ENCODE data around the gene IL1RL1.

Gene IL1RL1

DNA sequence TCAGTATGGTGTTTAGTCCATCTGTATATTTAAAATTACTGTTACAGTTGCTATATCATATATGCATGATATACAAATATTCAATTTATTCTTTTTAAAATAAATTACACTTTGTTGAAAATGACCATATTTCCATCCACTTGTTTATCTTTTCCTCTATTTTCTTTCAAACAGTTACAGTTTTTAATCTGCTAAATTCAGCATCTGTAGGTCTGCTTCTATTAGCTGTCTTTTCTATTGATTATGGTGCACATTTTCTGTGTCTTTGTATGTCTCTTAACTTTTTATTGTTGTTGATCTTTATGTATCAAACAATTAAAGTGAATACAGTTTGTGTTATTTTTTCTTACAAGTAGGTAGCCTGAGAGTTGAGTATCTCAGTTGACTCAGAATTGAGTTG lies 72.4 kb downstream of the IL1RL1 start:
- DNase-seq, result no peak

DNA sequence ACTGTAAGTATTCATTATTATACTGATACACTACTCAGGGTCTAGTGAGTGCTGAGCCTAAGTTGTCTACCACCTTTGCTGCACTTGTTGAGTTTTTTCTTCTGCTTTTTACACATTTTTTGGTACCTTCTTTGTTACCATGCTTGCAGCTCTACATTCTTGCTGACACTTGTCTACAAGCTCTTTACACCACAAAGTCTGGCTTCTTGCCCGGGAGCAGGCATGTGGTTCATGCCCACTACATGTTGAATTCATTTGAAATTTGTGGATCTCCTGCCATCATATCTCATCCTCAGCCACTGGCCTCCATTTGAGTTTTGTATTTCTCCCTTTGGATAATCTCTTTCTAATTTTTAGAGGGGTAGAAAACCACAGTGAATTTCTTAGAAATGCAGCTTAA lies 74.2 kb downstream of the IL1RL1 start:
- no peak for DNase-seq

DNA sequence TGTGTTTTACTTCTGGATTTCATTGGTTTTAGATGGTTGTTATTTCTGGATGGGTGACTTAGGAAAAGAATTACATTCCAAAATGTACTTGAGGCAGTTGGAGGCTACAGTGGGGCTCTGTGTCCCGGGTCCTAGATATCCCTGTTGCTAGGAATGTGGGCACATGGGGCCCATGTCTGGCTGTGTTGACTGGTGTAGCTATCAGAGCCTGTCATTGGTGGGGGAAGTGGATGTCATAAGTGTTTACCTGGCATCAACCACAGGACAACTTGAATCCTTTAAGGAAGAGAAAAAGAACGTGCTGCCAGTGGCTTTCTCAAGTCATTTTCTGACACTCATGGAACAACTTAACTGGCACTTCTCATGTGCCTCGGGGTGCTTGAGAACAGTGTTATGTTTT lies 74.6 kb downstream of the IL1RL1 start:
- DNase-seq, result no peak

DNA sequence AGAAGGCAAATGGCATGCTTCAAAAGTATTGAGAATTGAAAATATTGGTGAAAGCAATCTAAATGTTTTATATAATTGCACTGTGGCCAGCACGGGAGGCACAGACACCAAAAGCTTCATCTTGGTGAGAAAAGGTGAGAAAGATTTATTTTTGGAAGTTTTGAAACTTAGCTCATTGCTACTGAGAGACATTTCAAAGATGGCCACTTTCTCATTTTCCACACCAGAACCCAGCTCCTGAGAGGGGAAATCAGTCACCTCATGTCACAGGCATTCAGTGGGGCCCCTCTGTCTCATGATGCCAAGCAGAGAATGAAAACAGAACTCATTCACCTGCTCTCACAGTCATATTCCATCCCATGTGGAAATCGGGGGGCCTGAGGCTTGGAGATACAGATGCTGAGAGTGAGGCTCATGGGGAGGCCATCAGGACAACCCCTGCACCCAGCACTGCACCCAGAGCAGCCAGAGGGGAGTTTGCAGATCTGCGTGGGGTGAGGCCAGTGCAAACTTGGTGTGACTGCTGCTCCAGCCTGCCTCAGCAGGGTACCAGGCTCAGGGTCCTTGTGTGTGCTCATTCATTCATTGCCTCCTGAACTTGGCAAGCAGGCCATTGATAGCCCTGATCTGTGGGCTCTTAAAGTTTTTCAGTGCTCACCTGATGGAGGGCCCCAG lies 75.6 kb downstream of the IL1RL1 start:
- DNase-seq, result no peak

DNA sequence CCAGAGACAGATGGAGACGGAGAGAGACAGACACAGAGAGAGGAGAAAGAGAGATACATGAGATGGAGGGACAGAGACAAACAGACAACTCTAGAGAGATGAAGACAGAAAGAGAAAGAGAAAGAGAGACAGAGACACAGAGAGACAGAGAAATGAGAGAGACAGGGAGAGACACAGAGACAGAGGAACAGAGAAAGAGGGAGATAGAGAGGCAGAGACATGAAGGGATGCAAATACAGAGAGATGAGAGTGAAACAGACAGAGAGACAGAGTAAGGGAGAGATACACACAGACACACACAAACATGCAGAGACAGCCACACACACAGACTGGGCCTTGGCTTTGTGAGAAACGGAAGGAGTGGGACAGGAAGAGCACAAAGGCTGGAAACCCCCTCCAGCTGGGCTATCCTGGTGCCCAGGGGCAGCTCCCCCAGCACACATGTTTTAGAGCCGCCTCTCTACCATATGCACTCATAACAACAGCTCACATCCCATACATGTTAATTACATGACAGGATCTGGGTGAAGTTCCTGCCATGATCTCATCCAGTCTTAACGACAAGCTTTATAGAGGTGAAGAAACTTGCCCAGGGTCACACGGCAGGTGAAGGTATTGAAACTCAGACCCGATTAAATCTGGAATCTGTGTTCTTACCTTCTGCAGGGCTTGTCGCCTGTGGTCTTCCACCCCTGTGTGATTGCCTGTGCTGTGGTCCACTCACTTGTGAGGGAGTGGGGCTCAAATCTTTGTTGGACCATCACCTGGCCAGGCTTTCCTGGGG lies 76.6 kb downstream of the IL1RL1 start:
- no peak for DNase-seq

DNA sequence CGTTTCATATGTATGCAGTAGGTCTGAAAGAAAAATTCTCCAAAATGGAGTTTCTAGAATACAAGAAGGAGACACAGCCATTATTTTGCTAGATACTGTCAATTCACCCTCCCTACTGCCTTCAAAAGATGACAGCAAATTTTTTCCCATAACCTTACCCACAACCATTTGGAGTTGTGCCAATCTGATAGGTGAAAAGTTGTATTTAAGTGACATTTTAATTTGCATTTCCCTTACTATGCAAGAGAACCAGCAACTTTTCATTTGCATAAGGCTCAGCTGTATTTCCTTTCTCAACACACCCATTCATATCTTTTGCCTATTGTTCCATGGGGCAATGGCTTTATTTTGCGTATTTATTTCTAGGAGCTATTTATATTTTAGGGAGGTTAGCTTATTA lies 80.2 kb downstream of the IL1RL1 start:
- DNase-seq, result no peak

DNA sequence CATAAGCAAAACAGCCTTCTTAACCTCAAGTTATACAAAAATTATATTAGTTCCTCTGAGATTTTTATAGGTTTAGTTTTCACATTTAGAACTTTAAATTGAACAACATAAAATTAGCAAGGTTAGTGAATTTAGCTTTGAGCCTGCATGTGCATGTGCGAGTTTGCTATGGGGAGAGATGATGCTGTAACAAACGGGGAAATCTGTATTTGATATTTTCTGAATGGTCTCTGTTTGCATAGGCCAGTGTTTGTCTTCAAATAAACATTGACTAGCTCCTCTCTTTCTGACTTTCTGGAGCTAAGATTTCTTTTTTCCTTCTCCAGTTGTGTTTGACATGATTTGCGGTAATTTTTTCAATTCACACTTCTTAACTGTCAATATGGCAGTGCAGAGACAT lies 80.7 kb downstream of the IL1RL1 start:
- DNase-seq, result no peak

DNA sequence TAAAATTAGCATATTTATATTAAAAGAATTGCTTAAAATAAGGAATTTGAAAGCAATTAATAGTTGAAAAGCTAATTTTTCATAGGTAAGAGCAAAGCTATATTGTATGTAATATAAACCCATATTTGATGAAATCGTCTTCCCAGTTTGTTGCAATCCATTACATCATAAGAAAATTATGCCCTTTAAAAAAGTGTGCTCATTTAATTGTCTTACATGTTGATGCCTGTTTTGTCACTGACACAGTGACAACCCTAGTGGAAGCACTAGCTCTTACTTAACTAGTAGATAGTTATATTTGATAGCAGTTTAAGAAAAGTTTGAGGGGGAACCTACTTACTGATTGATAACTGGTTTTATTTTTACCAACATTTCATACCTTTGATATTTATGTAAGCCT lies 81.6 kb downstream of the IL1RL1 start:
- DNase-seq, result no peak

DNA sequence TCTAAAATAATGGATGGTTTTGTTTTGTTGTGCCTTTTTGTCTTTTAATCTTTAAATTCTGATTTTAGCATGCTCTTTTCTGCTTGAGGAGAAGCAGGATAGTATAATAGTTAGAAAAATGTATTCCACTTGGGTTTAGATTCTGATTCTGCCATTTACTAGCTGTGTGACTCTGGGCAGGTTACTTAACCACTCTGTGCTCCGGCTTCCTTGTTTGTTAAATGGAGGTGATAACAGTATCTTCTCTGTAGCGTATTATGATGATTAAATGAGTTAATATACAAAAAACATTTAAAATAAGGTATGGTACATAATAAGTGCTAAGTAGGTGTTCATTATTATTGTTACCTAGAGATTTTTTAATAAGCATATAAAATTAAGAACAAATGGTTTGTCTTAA lies 84.6 kb downstream of the IL1RL1 start:
- no peak for DNase-seq

DNA sequence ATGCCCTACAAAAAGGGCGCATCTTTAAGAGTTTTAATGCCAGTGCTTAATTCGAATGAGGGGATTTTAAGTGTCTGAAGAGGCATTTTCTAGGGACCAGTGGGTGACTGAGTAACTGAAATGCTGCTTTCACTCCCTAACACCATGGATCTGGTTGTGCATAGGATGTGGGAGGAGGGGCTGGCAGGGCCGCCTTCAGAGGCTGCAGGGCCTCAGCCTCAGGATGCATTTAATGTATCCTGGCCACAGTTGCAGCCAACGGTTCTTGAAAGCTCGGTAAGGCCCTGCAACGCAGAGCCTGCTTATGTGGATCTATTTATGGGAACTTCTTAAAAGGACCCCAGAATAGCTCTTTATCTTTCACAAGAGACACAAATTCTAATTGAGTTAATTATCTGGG lies 85.8 kb downstream of the IL1RL1 start:
- no peak for DNase-seq

DNA sequence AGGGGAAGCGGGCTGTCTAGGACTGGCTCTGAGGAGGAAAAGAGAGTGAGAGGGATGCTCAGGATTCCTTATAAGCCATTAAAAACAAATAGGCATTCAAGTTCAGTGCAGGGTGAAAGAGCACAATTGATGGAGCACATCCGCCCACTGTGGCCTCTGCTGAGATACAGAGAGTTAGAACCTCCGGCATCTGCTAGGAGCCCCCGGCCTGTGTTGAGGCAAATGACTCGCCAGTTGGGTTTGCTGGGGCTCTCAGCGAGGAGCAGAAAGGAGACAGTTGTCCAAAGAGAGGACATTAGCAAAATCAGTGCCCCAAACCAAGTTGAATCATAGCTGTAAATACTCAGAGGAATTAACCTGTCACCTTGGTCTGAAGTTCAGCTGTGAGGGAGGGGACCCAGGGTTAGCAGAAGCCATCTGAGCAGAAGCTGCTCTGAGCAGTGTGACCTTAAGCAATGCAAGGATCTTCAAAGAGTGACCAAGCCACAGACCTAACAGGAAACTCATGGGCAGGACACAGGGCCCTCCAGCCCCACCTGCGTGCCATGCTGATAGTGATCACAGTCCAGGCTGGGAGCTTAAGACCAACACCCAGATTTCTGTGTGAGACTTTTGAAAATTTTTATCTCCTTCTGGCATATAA lies 88.3 kb downstream of the IL1RL1 start:
- no peak for DNase-seq

DNA sequence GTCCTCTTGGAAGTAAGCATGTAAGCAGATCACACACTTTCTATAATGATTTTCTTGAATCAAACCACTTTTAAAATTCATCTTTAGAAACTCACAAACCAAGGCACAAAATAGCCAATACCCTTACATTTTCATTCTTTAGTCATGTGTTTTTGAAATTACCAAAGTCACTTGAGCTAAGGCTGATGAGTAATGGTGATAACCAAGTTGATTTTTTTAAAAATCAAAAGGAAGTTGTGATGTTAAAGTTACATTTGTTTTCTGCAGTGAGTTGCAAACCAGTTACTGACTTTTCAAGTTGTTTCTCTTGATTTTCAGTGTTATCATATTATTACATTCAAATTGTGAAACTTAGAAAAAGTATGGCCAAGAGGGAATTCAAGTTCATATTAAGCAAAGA lies 90.1 kb downstream of the IL1RL1 start:
- no peak for DNase-seq

Measured in NCI-H510A treated with DMSO at 0.1 percent for 48 hours (cell line).